MCF 10A (cell line): Measurements from ENCODE around the gene HECW1. TPM values are rescaled to one million over a fixed set of nuclear protein-coding genes. Genes with fewer than 3 reads are reported as not detected.

ENCODE experiments used
- BruUV-seq: library from RNA; stranded (reverse); fragments of 400-500 nt; replicated peaks from 2 replicates; lab custom pipeline; 2021; lab: Mats Ljungman, UMichigan
- CTCF ChIA-PET: fragments of 300-600 bp; sonication (Branson Sonifier 250); formaldehyde crosslinking; extraction: SDS; loops from one replicate; lab custom pipeline; 2021; ENCODE audit warnings: antibody characterized with exemption, inconsistent platforms; lab: Yijun Ruan, JAX
- POLR2A ChIA-PET: fragments of 300-600, 350-650 bp; sonication (Branson Sonifier 250); formaldehyde crosslinking; extraction: SDS; loops from one replicate; lab custom pipeline; 2020; ENCODE audit warnings: antibody characterized with exemption, inconsistent platforms; lab: Yijun Ruan, JAX
- DNase-seq: peaks from one replicate; pipeline ENCODE4 v3.0.0-alpha.2; 2018; ENCODE audit not compliant: unreplicated experiment
- H3K27ac Mint-ChIP-seq: one replicate; pipeline ENCODE4 v1.8.0; 2022; ENCODE audit warnings: mild to moderate bottlenecking, low read depth, mixed read lengths; ENCODE audit not compliant: unreplicated experiment
- H3K27me3 Mint-ChIP-seq: one replicate; pipeline ENCODE4 v1.8.0; 2022; ENCODE audit warnings: mixed read lengths; ENCODE audit not compliant: insufficient read depth, unreplicated experiment
- H3K36me3 Mint-ChIP-seq: one replicate; pipeline ENCODE4 v1.8.0; 2022; ENCODE audit warnings: mild to moderate bottlenecking, moderate library complexity, mixed read lengths; ENCODE audit not compliant: insufficient read depth, unreplicated experiment
- H3K4me1 Mint-ChIP-seq: one replicate; pipeline ENCODE4 v1.8.0; 2022; ENCODE audit warnings: mixed read lengths; ENCODE audit not compliant: insufficient read depth, unreplicated experiment
- H3K4me3 Mint-ChIP-seq: one replicate; pipeline ENCODE4 v1.8.0; 2022; ENCODE audit warnings: mild to moderate bottlenecking, moderate library complexity, mixed read lengths; ENCODE audit not compliant: unreplicated experiment
- H3K9me3 Mint-ChIP-seq: one replicate; pipeline ENCODE4 v1.8.0; 2022; ENCODE audit warnings: mixed read lengths; ENCODE audit not compliant: unreplicated experiment
- intact Hi-C: fragments of 100-400 bp; cut with micrococcal nuclease; formaldehyde crosslinking; loops from 2 replicates; pipeline ENCODE4 v1.14.1; 2022
- total RNA-seq: library from RNA; stranded (reverse); gene quantifications from 2 replicates; pipeline ENCODE4 v1.2.3, GENCODE V29; 2022
- TF ChIP-seq, protein P1 (sequence below): fragments of 200-600 bp; IDR thresholded peaks from one replicate; pipeline ENCODE4 v1.8.0; 2022; ENCODE audit warnings: antibody characterized with exemption, mild to moderate bottlenecking; ENCODE audit not compliant: unreplicated experiment

The HECW1 gene
- total RNA-seq, 1 experiment from 2014 or later: not detected

DNA sequence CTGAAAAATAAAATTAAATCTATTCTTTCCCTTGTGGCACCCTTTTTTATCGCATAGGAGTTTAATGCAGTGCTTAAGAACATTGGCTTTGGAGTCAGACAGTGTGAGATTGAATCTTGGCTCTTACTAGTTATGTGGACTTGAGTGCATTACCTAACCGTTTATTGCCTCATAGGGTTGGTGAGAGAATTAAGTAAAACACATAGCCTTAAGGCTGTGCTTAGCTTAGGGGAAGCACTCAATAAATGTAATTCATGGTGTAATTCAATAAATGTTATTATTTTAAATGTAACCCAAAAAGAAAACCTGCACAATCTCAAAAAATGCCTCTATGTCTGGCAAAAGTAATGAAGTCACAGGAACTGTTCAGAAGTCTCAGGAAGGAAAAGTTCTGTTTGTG, 473.1 kb downstream of the HECW1 start:
- peaks cover 15% of the 10 kb centered on the region for H3K36me3 Mint-ChIP-seq
- peak; percentile 89 for DNase-seq
- no TSS peak for BruUV-seq
- H3K27ac Mint-ChIP-seq: peak overlapping the region; percentile 95
- TF ChIP-seq, protein P1, sequence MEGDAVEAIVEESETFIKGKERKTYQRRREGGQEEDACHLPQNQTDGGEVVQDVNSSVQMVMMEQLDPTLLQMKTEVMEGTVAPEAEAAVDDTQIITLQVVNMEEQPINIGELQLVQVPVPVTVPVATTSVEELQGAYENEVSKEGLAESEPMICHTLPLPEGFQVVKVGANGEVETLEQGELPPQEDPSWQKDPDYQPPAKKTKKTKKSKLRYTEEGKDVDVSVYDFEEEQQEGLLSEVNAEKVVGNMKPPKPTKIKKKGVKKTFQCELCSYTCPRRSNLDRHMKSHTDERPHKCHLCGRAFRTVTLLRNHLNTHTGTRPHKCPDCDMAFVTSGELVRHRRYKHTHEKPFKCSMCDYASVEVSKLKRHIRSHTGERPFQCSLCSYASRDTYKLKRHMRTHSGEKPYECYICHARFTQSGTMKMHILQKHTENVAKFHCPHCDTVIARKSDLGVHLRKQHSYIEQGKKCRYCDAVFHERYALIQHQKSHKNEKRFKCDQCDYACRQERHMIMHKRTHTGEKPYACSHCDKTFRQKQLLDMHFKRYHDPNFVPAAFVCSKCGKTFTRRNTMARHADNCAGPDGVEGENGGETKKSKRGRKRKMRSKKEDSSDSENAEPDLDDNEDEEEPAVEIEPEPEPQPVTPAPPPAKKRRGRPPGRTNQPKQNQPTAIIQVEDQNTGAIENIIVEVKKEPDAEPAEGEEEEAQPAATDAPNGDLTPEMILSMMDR: no peak
- ChIA-PET CTCF (interaction anchor here (0.9 to 12.2 kb wide), 7 partner anchors 11 to 647 kb away, joined by 3 to 211 read pairs (median 4); no protein-coding TSS in a partner anchor), POLR2A (interaction anchor here (0.6 to 9.8 kb wide), 31 partner anchors 8 to 654 kb away, joined by 3 to 182 read pairs (median 5); partner anchors contain the start of genes BLVRA, COA1, MRPL32 and MRPS24)
- H3K4me3 Mint-ChIP-seq: peak overlapping the region; percentile 93
- no peaks in the 10 kb centered on the region for H3K27me3 Mint-ChIP-seq
- intact Hi-C loops: loop anchor here (2.0 kb wide), 2 partner anchors 51 to 143 kb away; partner anchors contain the start of gene COA1
- H3K4me1 Mint-ChIP-seq: peaks cover 29% of the 10 kb centered on the region
- H3K9me3 Mint-ChIP-seq: no peaks in the 10 kb centered on the region

DNA sequence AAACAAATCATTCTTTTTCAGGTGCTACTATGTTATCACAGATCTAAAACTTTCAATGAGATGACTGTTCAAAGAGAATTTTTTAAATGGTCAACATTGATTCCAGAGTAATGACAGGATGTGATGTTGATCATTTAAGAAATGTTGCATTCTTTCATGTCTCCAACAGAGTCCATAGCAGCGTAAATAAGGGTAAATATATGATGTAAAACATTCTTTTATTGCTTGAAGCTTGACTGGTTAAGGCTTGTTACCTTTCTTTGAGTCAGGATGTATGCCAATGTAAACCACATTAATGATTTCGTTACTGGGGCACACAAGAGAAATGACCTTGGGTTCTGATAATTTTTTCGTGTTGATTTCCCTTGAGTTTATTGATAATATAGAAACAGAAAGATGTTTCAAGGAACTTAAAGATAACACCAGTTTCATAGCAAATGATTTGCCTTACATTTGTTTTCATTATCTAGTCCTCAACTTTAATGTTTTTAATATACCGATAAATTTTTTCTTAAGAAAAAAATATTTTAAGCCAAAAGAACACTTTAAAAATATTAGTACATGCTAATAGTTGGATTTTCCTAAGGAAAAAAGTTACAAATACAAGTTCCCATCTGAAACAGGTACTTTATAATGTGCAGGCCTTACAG, 473.9 kb downstream of the HECW1 start:
- peaks cover 15% of the 10 kb centered on the region for H3K36me3 Mint-ChIP-seq
- no peaks in the 10 kb centered on the region for H3K9me3 Mint-ChIP-seq
- H3K4me1 Mint-ChIP-seq: peaks cover 38% of the 10 kb centered on the region
- ChIA-PET POLR2A (interaction anchor here (0.6 to 9.8 kb wide), 25 partner anchors 8 to 286 kb away, joined by 3 to 182 read pairs (median 5); partner anchors contain the start of genes COA1 and MRPS24), CTCF (interaction anchor here (0.6 to 12.2 kb wide), 6 partner anchors 12 to 136 kb away, joined by 3 to 211 read pairs (median 5); no protein-coding TSS in a partner anchor)
- peak overlapping the region; percentile 93 for H3K4me3 Mint-ChIP-seq
- TF ChIP-seq, protein P1: no peak
- peak; percentile 63 for DNase-seq
- H3K27me3 Mint-ChIP-seq: no peaks in the 10 kb centered on the region
- peak overlapping the region; percentile 95 for H3K27ac Mint-ChIP-seq
- no TSS peak for BruUV-seq
- intact Hi-C loops: no loop called here

DNA sequence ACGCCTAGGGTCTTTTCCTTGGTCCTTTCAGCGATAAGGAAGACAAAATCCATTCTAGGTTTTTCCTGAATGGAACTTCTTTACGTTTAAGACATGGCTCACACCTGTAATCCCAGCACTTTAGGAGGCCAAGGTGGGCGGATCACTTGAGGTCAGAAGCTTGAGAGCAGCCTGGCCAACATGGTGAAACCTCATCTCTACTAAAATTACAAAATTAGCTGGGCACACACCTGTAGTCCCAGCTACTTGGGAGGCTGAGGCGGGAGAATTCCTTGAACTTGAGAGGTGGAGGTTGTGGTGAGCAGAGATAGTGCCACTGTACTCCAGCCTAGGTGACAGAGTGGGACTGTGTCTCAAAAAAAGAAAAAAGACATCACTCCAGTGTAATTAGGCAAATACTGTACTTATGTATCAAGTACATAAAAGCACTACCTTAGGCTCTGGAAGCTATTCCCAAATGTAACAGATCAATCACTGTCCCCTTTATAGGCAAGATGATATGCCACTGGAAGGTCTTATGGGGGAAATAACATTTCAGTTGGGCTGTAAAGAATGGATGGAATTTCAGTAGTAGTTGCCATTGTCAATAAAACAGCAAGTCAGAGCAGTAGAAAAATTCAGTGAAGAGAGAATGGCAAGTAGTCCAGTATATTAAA, 476.2 kb downstream of the HECW1 start:
- TF ChIP-seq, protein P1: no peak
- no peak for DNase-seq
- intact Hi-C loops: no loop called here
- ChIA-PET POLR2A (interaction anchor here (0.7 to 9.8 kb wide), 8 partner anchors 16 to 175 kb away, joined by 3 to 182 read pairs (median 6); partner anchors contain the start of gene COA1), CTCF (interaction anchor here (0.8 to 12.2 kb wide), 4 partner anchors 10 to 142 kb away, joined by 3 to 211 read pairs (median 5); no protein-coding TSS in a partner anchor)
- no TSS peak for BruUV-seq
- peaks cover 8% of the 10 kb centered on the region for H3K36me3 Mint-ChIP-seq
- H3K27me3 Mint-ChIP-seq: no peaks in the 10 kb centered on the region
- no peak overlapping the region for H3K27ac Mint-ChIP-seq
- peaks cover 54% of the 10 kb centered on the region for H3K4me1 Mint-ChIP-seq
- H3K4me3 Mint-ChIP-seq: no peak overlapping the region
- H3K9me3 Mint-ChIP-seq: no peaks in the 10 kb centered on the region

GRCh38 chr7:43589133-43589478, 476.7 kb downstream of the HECW1 start:
- TF ChIP-seq, protein P1: no peak
- Mint-ChIP-seq H3K27me3 (no peaks in the 10 kb centered on the region), H3K27ac (peak overlapping the region; percentile 57), H3K4me3 (no peak overlapping the region), H3K36me3 (peaks cover 3% of the 10 kb centered on the region), H3K9me3 (no peaks in the 10 kb centered on the region), H3K4me1 (peaks cover 56% of the 10 kb centered on the region)
- no peak for DNase-seq
- POLR2A ChIA-PET: interaction anchor here (1.0 to 9.8 kb wide), 2 partner anchors 15 to 17 kb away, joined by 3 to 176 read pairs; no protein-coding TSS in a partner anchor
- intact Hi-C loops: no loop called here
- BruUV-seq: no TSS peak
- CTCF ChIA-PET: interaction anchor here (1.0 to 12.2 kb wide), 3 partner anchors 10 to 119 kb away, joined by 3 to 211 read pairs (median 7); no protein-coding TSS in a partner anchor
